ENCODE measurements around the gene GPR156. TPM values are rescaled to one million over a fixed set of nuclear protein-coding genes. Genes with fewer than 3 reads are reported as not detected.
"Not testable (repeated sequence)": the region's sequence is repeated elsewhere in the genome, so short reads cannot be mapped to it uniquely, and the experiment has no call there.

GPR156 gene
- total and polyA plus RNA-seq, 2 donors (not counting 3 experiments of a cell fraction or from before 2014, with no cell fraction given): 0.14 to 0.27 TPM

DNA sequence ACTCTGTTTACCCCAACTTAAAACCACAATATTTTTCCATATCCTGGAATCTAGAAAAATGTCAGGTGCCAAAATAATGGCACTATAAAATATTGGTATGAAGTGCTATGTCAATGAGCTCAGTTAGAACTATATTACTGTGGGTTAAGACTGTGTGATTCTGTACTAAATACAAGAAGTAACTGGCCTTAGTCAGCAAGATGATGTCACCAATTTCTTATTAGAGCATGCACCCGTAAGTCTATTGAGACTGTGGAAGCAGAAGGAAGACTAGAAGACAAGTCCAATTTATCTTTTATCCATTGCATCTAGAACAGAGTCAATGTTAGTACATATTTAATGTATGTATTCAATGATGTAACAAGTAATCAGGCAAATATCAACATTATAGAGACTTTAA is 39.2 kb upstream of the GPR156 start:
- CTCF ChIA-PET: no interaction called here
- POLR2A ChIA-PET: no interaction called here
- no peak overlapping the region for H3K9ac ChIP-seq (replicated peaks; ENCODE audit: extremely low read depth, insufficient read depth, low read length)
- H3K27ac ChIP-seq (ENCODE audit: insufficient read depth, low read depth, low read length): no peak overlapping the region
- H3K9me3 ChIP-seq (replicated peaks; ENCODE audit: control insufficient read depth, insufficient read depth, low read length): no peaks in the 10 kb centered on the region
- no peak for FAIRE-seq
- H3K36me3 ChIP-seq (ENCODE audit: control insufficient read depth in 2 of 2, extremely low read depth in 1 of 2, insufficient read depth in 2 of 2, low read length in 2 of 2): no peaks in the 10 kb centered on the region
- H3K4me1 ChIP-seq (ENCODE audit: control insufficient read depth, extremely low read depth, insufficient read depth, low read length): no peaks in the 10 kb centered on the region
- no peak overlapping the region for H3K4me2 ChIP-seq (ENCODE audit: insufficient read depth, low read length)
- no peaks in the 10 kb centered on the region for H3K27me3 ChIP-seq (ENCODE audit: control insufficient read depth in 2 of 2, insufficient read depth in 2 of 2, low read length in 2 of 2)
- TF ChIP-seq FOS (IDR thresholded peaks at IDR 0.05; ENCODE audit: borderline replicate concordance, insufficient read depth, low read length) (no peak), MYC (IDR thresholded peaks at IDR 0.05; ENCODE audit: low read depth, low read length) (no peak), MAX (IDR thresholded peaks at IDR 0.05; ENCODE audit: insufficient read depth, insufficient read length) (no peak), POLR2A (IDR thresholded peaks at IDR 0.05; ENCODE audit: low read depth, low read length) (no peak), EZH2 (IDR thresholded peaks at IDR 0.05; ENCODE audit: borderline replicate concordance, low read depth, low read length, severe bottlenecking) (no peak), GATA2 (IDR thresholded peaks at IDR 0.05; ENCODE audit: insufficient read depth, insufficient read length, low read depth, low read length) (no peak), JUN (IDR thresholded peaks at IDR 0.05; ENCODE audit: borderline replicate concordance, insufficient read depth, insufficient read length, low read depth) (no peak), POLR2AphosphoS5 (IDR thresholded peaks at IDR 0.05; ENCODE audit: insufficient read depth, low read depth, low read length) (no peak)
- TF ChIP-seq, protein P1, sequence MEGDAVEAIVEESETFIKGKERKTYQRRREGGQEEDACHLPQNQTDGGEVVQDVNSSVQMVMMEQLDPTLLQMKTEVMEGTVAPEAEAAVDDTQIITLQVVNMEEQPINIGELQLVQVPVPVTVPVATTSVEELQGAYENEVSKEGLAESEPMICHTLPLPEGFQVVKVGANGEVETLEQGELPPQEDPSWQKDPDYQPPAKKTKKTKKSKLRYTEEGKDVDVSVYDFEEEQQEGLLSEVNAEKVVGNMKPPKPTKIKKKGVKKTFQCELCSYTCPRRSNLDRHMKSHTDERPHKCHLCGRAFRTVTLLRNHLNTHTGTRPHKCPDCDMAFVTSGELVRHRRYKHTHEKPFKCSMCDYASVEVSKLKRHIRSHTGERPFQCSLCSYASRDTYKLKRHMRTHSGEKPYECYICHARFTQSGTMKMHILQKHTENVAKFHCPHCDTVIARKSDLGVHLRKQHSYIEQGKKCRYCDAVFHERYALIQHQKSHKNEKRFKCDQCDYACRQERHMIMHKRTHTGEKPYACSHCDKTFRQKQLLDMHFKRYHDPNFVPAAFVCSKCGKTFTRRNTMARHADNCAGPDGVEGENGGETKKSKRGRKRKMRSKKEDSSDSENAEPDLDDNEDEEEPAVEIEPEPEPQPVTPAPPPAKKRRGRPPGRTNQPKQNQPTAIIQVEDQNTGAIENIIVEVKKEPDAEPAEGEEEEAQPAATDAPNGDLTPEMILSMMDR (IDR thresholded peaks at IDR 0.05; ENCODE audit: extremely low read depth in 1 of 2, insufficient read depth in 1 of 2, low read depth in 1 of 2, low read length in 2 of 2): no peak
- no peaks in the 10 kb centered on the region for H3K79me2 ChIP-seq (ENCODE audit: control insufficient read depth, insufficient read depth, low read length)
- dilution Hi-C loops (cut with MboI; ENCODE audit: extremely low pct_ligation_motif_present, low sequenced_read_pairs) (no loop called here), intact Hi-C loops (cut with micrococcal nuclease) (no loop called here)
- no TSS peak for BruUV-seq (replicated peaks)
- H3K4me3 ChIP-seq (replicated peaks in 1 of 3; ENCODE audit: insufficient read depth in 1 of 3, low read depth in 1 of 3, low read length in 3 of 3): no peak overlapping the region
- H3K9me1 ChIP-seq (replicated peaks; ENCODE audit: control insufficient read depth, extremely low read depth, insufficient read depth, low read length): no peaks in the 10 kb centered on the region
- no peaks in the 10 kb centered on the region for H4K20me1 ChIP-seq (replicated peaks; ENCODE audit: control insufficient read depth, extremely low read depth, insufficient read depth, low read length)
- no peak for DNase-seq (ENCODE audit: low read depth, low spot score)
- no peak overlapping the region for H2AFZ ChIP-seq (ENCODE audit: low read depth, low read length)

DNA sequence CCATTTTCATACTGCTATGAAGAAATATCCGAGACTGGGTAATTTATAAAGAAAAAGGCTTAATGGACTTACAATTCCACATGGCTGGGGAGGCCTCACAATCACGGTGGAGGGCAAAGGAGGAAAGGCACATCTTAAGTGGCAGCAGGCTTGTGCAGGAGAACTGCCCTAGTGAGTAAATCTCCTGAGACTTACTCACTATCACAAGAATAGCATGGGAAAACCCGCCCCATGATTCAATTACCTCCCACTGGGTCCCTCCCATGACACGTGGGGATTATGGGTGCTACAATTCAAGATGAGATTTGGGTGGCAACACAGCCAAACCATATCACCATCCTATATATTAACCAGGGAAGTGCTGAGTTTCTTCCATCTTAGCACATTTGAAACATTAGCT is 38.7 kb upstream of the GPR156 start:
- FAIRE-seq; H2AFZ ChIP-seq (ENCODE audit: low read depth, low read length); DNase-seq (ENCODE audit: low read depth, low spot score); dilution Hi-C loops (cut with MboI; ENCODE audit: extremely low pct_ligation_motif_present, low sequenced_read_pairs); H3K4me1 ChIP-seq (ENCODE audit: control insufficient read depth, extremely low read depth, insufficient read depth, low read length); CTCF ChIA-PET; H3K27ac ChIP-seq (ENCODE audit: insufficient read depth, low read depth, low read length); H3K27me3 ChIP-seq (ENCODE audit: control insufficient read depth in 2 of 2, insufficient read depth in 2 of 2, low read length in 2 of 2); H3K4me3 ChIP-seq (replicated peaks in 1 of 3; ENCODE audit: insufficient read depth in 1 of 3, low read depth in 1 of 3, low read length in 3 of 3); H3K4me2 ChIP-seq (ENCODE audit: insufficient read depth, low read length); H3K9ac ChIP-seq (replicated peaks; ENCODE audit: extremely low read depth, insufficient read depth, low read length); H3K79me2 ChIP-seq (ENCODE audit: control insufficient read depth, insufficient read depth, low read length); H3K36me3 ChIP-seq (ENCODE audit: control insufficient read depth in 2 of 2, extremely low read depth in 1 of 2, insufficient read depth in 2 of 2, low read length in 2 of 2); intact Hi-C loops (cut with micrococcal nuclease); POLR2A ChIA-PET; H3K9me1 ChIP-seq (replicated peaks; ENCODE audit: control insufficient read depth, extremely low read depth, insufficient read depth, low read length); H4K20me1 ChIP-seq (replicated peaks; ENCODE audit: control insufficient read depth, extremely low read depth, insufficient read depth, low read length); BruUV-seq (replicated peaks); H3K9me3 ChIP-seq (replicated peaks; ENCODE audit: control insufficient read depth, insufficient read depth, low read length): not testable (repeated sequence)

Data from endothelial cell of umbilical vein (primary cell).